ENCODE data around the gene PITPNC1.
"Not testable (repeated sequence)": the region's sequence is repeated elsewhere in the genome, so short reads cannot be mapped to it uniquely, and the experiment has no call there.

Gene PITPNC1

GRCh38 chr17:67707442-67707841 lies 330.4 kb downstream of the PITPNC1 start:
- DNase-seq: no peak

DNA sequence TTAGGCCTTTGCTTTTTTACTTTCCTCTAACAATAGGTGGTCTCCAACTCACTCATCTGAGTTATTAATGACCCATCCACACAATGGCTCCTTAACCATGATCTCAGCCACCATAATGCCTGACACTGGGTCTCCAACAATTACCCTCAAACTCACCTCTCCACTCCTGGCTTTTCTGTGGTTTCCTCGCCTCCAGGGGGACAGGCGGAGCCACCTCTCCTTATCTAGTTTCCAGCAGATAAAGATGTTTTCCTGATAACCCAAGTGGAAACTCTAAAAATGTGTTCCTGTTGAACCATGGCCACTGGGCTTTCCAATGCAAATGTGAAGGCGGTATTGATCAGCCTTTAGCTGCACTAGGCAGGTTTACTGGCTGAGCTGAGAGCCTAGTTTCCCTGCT lies 331.3 kb downstream of the PITPNC1 start:
- DNase-seq: no peak

DNA sequence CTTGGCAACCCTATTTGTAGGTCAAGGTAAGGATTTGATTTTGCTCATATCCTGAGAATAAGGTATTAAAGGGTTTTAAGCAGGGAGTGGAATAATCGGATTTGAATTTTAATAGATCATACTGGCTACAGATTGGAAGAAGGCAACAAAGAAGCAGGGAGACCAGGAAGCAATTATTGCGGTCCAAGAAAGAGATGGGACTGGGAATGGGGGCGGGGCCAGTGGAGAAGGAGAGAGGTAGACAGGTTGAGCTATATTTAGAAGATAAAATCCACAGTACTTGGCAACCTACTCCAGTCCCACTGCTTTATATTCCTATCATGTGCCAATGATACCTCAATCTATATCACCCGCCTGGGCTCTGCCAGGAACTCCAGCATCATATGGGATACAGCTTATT lies 334.8 kb downstream of the PITPNC1 start:
- no peak for DNase-seq

- no peak for DNase-seq
These were observed 335.3 kb downstream of the PITPNC1 start for GRCh38 chr17:67712375-67712774.

DNA sequence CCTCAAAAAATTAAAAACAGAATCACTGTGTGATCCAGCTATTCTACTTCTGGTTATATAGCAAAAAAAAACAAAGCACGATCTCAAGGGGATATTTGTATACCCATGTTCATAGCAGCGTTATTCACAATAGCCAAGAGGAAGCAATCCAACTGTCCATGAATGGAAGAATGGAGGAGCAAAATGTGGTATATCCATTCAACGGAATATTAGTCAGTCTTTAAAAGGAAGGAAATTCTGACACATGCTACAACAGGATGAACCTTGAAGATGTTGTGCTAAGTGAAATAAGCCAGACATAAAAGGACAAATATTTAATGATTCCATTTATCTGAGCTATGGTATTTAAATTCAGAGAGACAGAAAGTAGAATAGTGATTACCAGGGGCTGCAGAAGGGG lies 336.1 kb downstream of the PITPNC1 start:
- DNase-seq: no peak

DNA sequence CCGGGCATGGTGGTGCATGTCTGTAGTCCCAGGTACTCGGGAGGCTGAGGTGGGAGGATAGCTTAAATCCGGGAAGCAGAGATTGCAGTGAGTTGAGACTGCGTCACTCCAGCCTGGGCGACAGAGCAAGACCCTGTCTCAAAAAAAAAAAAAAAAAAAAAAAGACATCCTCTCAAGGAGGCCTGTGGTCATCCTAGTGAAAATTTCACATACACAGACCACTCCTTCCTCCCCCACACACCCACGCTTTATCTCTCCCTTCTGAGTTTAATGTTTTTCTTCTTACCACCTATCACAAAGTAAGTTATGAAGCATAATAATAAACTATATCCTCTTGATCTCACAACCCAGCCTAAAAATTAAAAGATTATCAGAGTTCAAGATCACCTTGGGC lies 339.3 kb downstream of the PITPNC1 start:
- no peak for DNase-seq

- peak; percentile 37 for DNase-seq
These were observed 340.1 kb downstream of the PITPNC1 start for GRCh38 chr17:67717192-67717623.

GRCh38 chr17:67717624-67718324 lies 340.7 kb downstream of the PITPNC1 start, which contains the start of gene NOL11:
Gene NOL11, plus strand, starts transcription at chr17:67717936. Its CDS starts 12 bp downstream, at chr17:67717948.
- DNase-seq: peak; percentile 98

- peak; percentile 66 for DNase-seq
These were observed 341.4 kb downstream of the PITPNC1 start for GRCh38 chr17:67718325-67718941.

- DNase-seq: no peak
These were observed 348.3 kb downstream of the PITPNC1 start for GRCh38 chr17:67725373-67725791.

- no peak for DNase-seq
These were observed 348.7 kb downstream of the PITPNC1 start for GRCh38 chr17:67725807-67726206.

GRCh38 chr17:67727152-67728039 lies 350.3 kb downstream of the PITPNC1 start:
- not testable (repeated sequence) for DNase-seq

GRCh38 chr17:67729903-67730302 lies 352.8 kb downstream of the PITPNC1 start:
- DNase-seq: no peak

GRCh38 chr17:67730731-67731130 lies 353.6 kb downstream of the PITPNC1 start:
- no peak for DNase-seq

DNA sequence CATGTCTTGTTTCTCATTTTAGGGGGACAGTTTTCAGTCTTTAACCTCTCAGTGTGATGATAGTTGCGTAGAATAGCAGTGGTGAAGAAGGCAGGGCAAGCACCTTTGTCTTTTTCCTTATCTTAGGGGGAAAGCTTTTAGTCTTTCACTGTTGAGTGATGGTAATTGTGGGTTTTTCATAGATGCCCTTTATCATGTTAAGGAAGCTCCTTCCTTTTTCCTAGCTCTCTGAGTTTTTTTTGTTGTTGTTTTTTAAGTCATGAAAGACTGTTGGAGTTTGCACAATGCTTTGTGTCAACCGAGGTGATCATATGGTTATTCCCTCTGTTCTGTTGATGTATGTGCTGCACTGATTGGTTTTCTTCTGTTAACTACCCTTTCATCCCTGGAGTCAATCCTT lies 356.4 kb downstream of the PITPNC1 start:
- no peak for DNase-seq

DNA sequence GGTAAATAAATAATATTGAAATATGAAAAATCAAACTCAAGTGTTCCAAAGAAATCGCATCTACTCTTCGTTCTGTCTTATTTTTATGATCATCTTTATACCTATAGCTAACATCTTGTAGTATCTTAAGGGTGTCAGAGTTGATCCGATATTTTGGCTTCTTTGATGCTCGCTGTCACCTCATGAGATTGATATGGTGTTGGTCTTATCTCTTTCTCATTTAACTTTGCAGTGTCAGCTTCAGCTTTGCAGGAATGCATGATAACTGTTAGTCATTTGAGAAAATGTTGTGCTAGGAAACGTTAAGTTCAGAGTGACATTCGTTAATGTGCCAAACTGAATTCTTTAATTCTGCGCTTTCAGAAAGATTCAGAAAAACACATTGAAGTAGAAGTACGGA lies 360.1 kb downstream of the PITPNC1 start:
- DNase-seq: no peak

DNA sequence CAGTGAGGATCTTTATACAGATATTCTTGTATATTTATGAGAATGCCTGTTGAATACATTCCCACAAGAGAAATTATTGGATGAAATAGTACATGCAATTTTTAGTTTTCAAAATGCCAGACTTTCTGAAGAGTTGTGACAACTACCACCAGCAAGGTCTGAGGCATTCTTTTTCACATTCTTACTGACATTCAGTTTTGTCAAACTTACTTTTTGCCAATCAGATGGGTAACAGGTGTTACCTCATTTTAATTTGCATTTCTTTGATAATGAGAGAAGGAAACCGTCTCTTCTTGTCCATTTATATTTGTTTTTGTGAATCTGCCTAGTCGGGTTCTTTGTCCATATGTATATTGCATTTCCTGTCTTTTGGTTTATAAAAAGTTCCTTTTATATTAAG lies 364.9 kb downstream of the PITPNC1 start:
- no peak for DNase-seq
